Measurements from ENCODE around the gene OR51B4. TPM values are rescaled to one million over a fixed set of nuclear protein-coding genes. Genes with fewer than 3 reads are reported as not detected.
"Not testable (repeated sequence)": the region's sequence is repeated elsewhere in the genome, so short reads cannot be mapped to it uniquely, and the experiment has no call there.

Gene OR51B4
- total RNA-seq, 1 donor from 2014 or later: not detected

- DNase-seq (ENCODE audit: low spot score) (no peak), ATAC-seq (no peak)
Measured at GRCh38 chr11:5275369-5276110, 26.2 kb downstream of the OR51B4 start.

GRCh38 chr11:5274395-5274794 is 27.4 kb downstream of the OR51B4 start:
- ATAC-seq (no peak), DNase-seq (ENCODE audit: low spot score) (no peak)

- no peak for ATAC-seq
- no peak for DNase-seq (ENCODE audit: low spot score)
Measured at GRCh38 chr11:5272395-5273017, 29.2 kb downstream of the OR51B4 start.

GRCh38 chr11:5269715-5270147 is 32.0 kb downstream of the OR51B4 start, which contains the start of gene HBE1:
Gene HBE1 (minus strand): TSS chr11:5269945. CDS start chr11:5269890, 55 bp downstream.
- DNase-seq (ENCODE audit: low spot score) (no peak), ATAC-seq (no peak)

- DNase-seq (ENCODE audit: low spot score) (no peak), ATAC-seq (no peak)
Measured at GRCh38 chr11:5267033-5267563, 34.6 kb downstream of the OR51B4 start.

- ATAC-seq: no peak
- DNase-seq (ENCODE audit: low spot score): no peak
Measured at GRCh38 chr11:5266609-5267008, 35.1 kb downstream of the OR51B4 start.

GRCh38 chr11:5265832-5266231 is 35.9 kb downstream of the OR51B4 start:
- ATAC-seq (no peak), DNase-seq (ENCODE audit: low spot score) (no peak)

- DNase-seq (ENCODE audit: low spot score) (no peak), ATAC-seq (no peak)
Measured at GRCh38 chr11:5258543-5259262, 43.0 kb downstream of the OR51B4 start.

GRCh38 chr11:5257296-5257695 is 44.5 kb downstream of the OR51B4 start:
- ATAC-seq (no peak), DNase-seq (ENCODE audit: low spot score) (no peak)

GRCh38 chr11:5254646-5255413 is 46.9 kb downstream of the OR51B4 start, which contains the start of gene HBG2:
Gene HBG2 (minus strand): TSS chr11:5254781. CDS start chr11:5254728, 53 bp downstream.
- DNase-seq (ENCODE audit: low spot score); ATAC-seq: not testable (repeated sequence)

- ATAC-seq; DNase-seq (ENCODE audit: low spot score): not testable (repeated sequence)
Measured at GRCh38 chr11:5254023-5254422, 47.7 kb downstream of the OR51B4 start.

GRCh38 chr11:5253440-5253839 is 48.3 kb downstream of the OR51B4 start:
- not testable (repeated sequence) for ATAC-seq; DNase-seq (ENCODE audit: low spot score)

GRCh38 chr11:5252919-5253265 is 48.9 kb downstream of the OR51B4 start:
- ATAC-seq (no peak), DNase-seq (ENCODE audit: low spot score) (no peak)

GRCh38 chr11:5252192-5252918 is 49.4 kb downstream of the OR51B4 start:
- DNase-seq (ENCODE audit: low spot score): no peak
- no peak for ATAC-seq

GRCh38 chr11:5251746-5252145 is 50.0 kb downstream of the OR51B4 start:
- DNase-seq (ENCODE audit: low spot score): no peak

More at GRCh38 chr11:5251746-5252145, 50.0 kb downstream of the OR51B4 start:
- no peak for ATAC-seq

Other genes with a start within 250 kb of the OR51B4 start
- not detected for gene OR52E2, start 242.3 kb downstream of the OR51B4 start, total RNA-seq
- not detected for gene OR52E1, start 232.4 kb downstream of the OR51B4 start, total RNA-seq
- not detected for gene OR52A5, start 163.6 kb downstream of the OR51B4 start, total RNA-seq
- not detected for gene OR52A1, start 147.2 kb downstream of the OR51B4 start, total RNA-seq
- not detected for gene OR51V1, start 101.3 kb downstream of the OR51B4 start, total RNA-seq
- 143 TPM for gene HBB, start 74.9 kb downstream of the OR51B4 start, total RNA-seq
- 2.1 TPM for gene HBD, start 67.5 kb downstream of the OR51B4 start, total RNA-seq
- 2.5 TPM for gene HBG1, start 52.1 kb downstream of the OR51B4 start, total RNA-seq
- gene HBG2, start 47.2 kb downstream of the OR51B4 start, total RNA-seq: 7.6 TPM
- 1.9 TPM for gene HBE1, start 32.0 kb downstream of the OR51B4 start, total RNA-seq
- gene OR51B2, start 22.4 kb upstream of the OR51B4 start, total RNA-seq: not detected
- 0.15 TPM for gene OR51B5, start 41.6 kb upstream of the OR51B4 start, total RNA-seq
- gene OR51B6, start 49.6 kb upstream of the OR51B4 start, total RNA-seq: not detected
- not detected for gene OR51M1, start 81.9 kb upstream of the OR51B4 start, total RNA-seq
- not detected for gene OR51Q1, start 120.2 kb upstream of the OR51B4 start, total RNA-seq
- gene OR51I1, start 139.6 kb upstream of the OR51B4 start, total RNA-seq: not detected
- not detected for gene OR51I2, start 147.4 kb upstream of the OR51B4 start, total RNA-seq
- not detected for gene OR52D1, start 186.7 kb upstream of the OR51B4 start, total RNA-seq
- gene UBQLN3, start 208.0 kb upstream of the OR51B4 start, total RNA-seq: not detected
- 0.23 TPM for gene UBQLNL, start 214.8 kb upstream of the OR51B4 start, total RNA-seq
- 0.18 TPM for gene OR52H1, start 246.6 kb upstream of the OR51B4 start, total RNA-seq